ENCODE measurements around the gene CHD5.

Gene CHD5

GRCh38 chr1:6191968-6192367, 11.8 kb upstream of the CHD5 start:
- H3K4me3 ChIP-seq (ENCODE audit: low read depth, low read length) = no peak overlapping the region
- DNase-seq (ENCODE audit: low read depth) = no peak
- TF ChIP-seq CTCF (IDR thresholded peaks at IDR 0.05; ENCODE audit: low read depth, low read length) = no peak
- TF ChIP-seq POLR2A (IDR thresholded peaks at IDR 0.05; ENCODE audit: extremely low read depth, insufficient read length) = no peak
- no peak for TF ChIP-seq MYC (IDR thresholded peaks at IDR 0.05; ENCODE audit: low read depth, low read length)
- TF ChIP-seq MAX (IDR thresholded peaks at IDR 0.05; ENCODE audit: low read depth, low read length) = no peak

GRCh38 chr1:6188466-6188865, 8.3 kb upstream of the CHD5 start:
- DNase-seq (ENCODE audit: low read depth) = no peak
- no peak overlapping the region for H3K4me3 ChIP-seq (ENCODE audit: low read depth, low read length)
- TF ChIP-seq MYC (IDR thresholded peaks at IDR 0.05; ENCODE audit: low read depth, low read length) (no peak), CTCF (IDR thresholded peaks at IDR 0.05; ENCODE audit: low read depth, low read length) (no peak), MAX (IDR thresholded peaks at IDR 0.05; ENCODE audit: low read depth, low read length) (no peak), POLR2A (IDR thresholded peaks at IDR 0.05; ENCODE audit: extremely low read depth, insufficient read length) (no peak)

GRCh38 chr1:6185635-6186382, 5.7 kb upstream of the CHD5 start:
- H3K4me3 ChIP-seq (ENCODE audit: low read depth, low read length) = no peak overlapping the region
- no peak for TF ChIP-seq MAX (IDR thresholded peaks at IDR 0.05; ENCODE audit: low read depth, low read length)
- 0 out of 2 replicates have a peak, but pooled peaks have one; percentile 39 for TF ChIP-seq MYC (IDR thresholded peaks at IDR 0.05; ENCODE audit: low read depth, low read length)
- TF ChIP-seq CTCF (IDR thresholded peaks at IDR 0.05; ENCODE audit: low read depth, low read length) = peak; percentile 54
- no peak for TF ChIP-seq POLR2A (IDR thresholded peaks at IDR 0.05; ENCODE audit: extremely low read depth, insufficient read length)
- DNase-seq (ENCODE audit: low read depth) = peak; percentile 64

GRCh38 chr1:6185151-6185550, 5.0 kb upstream of the CHD5 start:
- H3K4me3 ChIP-seq (ENCODE audit: low read depth, low read length) = no peak overlapping the region
- TF ChIP-seq MAX (IDR thresholded peaks at IDR 0.05; ENCODE audit: low read depth, low read length) (no peak), POLR2A (IDR thresholded peaks at IDR 0.05; ENCODE audit: extremely low read depth, insufficient read length) (no peak)
- no peak for DNase-seq (ENCODE audit: low read depth)

- TF ChIP-seq MYC (IDR thresholded peaks at IDR 0.05; ENCODE audit: low read depth, low read length) (0 out of 2 replicates have a peak, but pooled peaks have one; percentile 17), MAX (IDR thresholded peaks at IDR 0.05; ENCODE audit: low read depth, low read length) (no peak), POLR2A (IDR thresholded peaks at IDR 0.05; ENCODE audit: extremely low read depth, insufficient read length) (no peak)
- H3K4me3 ChIP-seq (ENCODE audit: low read depth, low read length) = no peak overlapping the region
- peak; percentile 45 for DNase-seq (ENCODE audit: low read depth)
These were observed 4.1 kb upstream of the CHD5 start for GRCh38 chr1:6184083-6184783.

GRCh38 chr1:6183520-6183989, 3.4 kb upstream of the CHD5 start:
- peak; percentile 32 for DNase-seq (ENCODE audit: low read depth)
- H3K4me3 ChIP-seq (ENCODE audit: low read depth, low read length) = no peak overlapping the region
- TF ChIP-seq MYC (IDR thresholded peaks at IDR 0.05; ENCODE audit: low read depth, low read length) = no peak
- no peak for TF ChIP-seq CTCF (IDR thresholded peaks at IDR 0.05; ENCODE audit: low read depth, low read length)
- no peak for TF ChIP-seq MAX (IDR thresholded peaks at IDR 0.05; ENCODE audit: low read depth, low read length)
- no peak for TF ChIP-seq POLR2A (IDR thresholded peaks at IDR 0.05; ENCODE audit: extremely low read depth, insufficient read length)
